GM21367 (cell line): ENCODE results near the gene NYNRIN.

ENCODE experiments used
- ATAC-seq: cut with Tn5 transposase; IDR thresholded peaks from one replicate; pipeline ENCODE4 v1.9.1; 2021; ENCODE audit not compliant: unreplicated experiment

The NYNRIN gene

DNA sequence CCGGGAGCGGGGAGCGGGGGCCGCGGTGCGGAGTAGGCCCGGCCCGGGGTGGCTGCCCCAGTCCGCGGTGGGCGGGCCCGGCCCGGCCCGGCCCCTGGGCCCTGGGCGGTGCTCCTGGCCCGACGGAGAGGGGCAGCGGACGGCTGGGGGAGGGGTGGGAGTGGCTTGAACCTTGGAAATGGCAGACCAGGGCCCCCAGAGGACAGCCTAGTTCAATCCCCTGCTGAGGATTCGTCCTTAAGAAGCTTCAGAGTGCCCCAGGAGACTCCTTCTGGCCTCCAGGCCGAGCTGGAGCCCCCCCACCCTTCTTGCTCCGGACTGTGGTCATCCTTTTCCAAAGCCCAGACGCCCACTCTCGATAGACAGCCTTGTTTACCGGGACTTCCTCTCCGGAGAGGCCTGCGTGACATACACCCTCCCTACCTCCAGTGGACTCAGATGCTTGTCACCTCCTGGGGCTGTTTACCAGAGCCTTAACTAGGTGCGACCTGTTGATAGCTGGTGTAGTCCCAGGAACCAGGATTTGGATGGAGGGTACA lies 31.4 kb downstream of the NYNRIN start:
- peak; percentile 42 for ATAC-seq

DNA sequence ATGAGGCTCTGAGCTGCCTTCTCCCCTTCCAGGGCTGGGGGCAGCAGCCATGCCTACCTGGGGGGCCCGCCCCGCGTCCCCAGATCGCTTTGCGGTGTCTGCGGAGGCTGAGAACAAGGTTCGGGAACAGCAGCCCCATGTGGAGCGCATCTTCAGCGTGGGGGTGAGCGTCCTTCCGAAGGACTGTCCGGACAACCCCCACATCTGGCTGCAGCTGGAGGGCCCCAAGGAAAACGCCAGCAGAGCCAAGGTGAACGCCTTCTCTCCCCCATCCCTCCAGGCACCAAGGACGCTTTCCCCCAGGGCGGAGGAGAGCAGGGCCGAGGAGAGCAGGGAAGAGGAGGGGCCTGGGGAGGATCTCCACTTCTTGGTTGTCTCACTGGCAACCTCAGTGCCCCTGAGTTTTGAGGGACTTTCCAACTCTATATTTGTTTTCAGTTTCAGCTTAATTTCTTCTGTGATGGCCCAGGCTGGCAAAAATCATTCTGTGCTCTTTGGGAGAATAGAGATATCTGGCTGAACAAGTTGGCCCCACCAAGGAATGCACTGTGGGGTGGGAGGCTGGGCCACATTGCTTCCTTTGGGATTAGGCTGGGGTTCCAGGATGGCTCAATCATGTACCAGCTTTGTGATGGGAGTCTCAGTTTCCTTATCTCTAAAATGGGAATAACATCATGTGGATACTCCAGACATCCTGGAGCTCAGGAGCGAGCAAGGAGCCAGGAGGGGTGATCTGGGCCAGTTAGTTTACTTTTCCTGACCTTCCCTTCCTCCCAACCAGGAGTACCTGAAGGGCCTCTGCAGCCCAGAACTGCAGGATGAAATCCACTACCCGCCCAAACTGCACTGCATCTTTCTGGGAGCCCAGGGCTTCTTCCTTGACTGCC lies 32.1 kb downstream of the NYNRIN start:
- no peak for ATAC-seq

DNA sequence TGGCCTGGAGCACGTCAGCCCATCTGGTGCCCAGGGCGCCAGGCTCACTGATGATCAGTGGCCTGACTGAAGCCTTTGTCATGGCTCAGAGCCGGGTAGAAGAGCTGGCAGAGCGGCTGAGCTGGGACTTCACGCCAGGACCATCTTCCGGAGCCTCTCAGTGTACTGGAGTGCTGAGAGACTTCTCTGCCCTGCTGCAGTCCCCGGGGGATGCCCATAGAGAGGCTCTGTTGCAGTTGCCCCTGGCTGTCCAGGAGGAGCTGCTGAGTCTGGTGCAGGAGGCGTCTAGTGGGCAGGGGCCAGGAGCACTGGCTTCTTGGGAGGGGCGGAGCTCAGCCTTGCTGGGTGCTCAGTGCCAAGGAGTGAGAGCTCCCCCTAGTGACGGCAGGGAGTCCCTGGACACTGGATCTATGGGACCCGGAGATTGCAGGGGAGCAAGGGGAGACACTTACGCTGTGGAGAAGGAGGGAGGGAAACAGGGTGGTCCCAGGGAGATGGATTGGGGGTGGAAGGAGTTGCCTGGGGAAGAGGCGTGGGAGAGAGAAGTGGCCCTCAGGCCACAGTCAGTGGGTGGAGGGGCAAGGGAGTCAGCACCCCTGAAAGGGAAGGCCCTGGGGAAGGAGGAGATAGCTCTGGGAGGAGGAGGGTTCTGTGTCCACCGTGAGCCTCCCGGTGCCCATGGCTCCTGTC lies 32.9 kb downstream of the NYNRIN start:
- peak; percentile 50 for ATAC-seq

DNA sequence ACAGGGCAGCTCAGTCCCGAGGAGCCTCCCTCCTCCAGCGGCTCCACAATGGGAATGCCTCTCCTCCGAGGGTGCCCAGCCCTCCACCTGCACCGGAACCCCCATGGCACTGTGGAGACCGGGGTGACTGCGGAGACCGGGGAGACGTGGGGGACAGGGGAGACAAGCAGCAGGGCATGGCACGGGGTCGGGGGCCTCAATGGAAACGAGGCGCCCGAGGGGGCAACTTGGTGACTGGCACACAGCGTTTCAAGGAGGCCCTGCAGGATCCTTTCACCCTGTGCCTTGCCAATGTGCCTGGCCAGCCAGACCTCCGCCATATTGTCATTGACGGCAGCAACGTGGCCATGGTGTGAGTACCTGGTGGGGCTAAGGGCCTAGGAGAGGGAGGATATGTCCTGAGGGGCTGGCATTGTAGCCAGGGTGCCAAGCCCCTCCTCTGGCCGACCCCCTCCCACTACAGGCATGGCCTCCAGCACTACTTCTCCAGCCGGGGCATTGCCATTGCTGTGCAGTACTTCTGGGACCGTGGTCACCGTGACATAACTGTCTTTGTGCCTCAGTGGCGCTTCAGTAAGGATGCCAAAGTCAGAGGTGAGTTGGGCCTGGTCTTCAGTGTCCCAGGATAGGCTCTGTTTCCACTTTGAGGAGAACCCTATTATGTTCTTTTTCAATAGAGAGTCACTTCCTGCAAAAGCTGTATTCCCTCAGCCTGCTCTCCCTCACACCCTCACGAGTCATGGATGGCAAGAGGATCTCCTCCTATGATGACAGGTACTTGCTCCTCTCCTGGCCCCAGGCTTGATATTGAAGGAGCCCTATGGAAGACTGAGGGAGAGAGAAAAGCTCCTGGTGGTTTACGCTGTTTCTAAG lies 33.7 kb downstream of the NYNRIN start:
- no peak for ATAC-seq

DNA sequence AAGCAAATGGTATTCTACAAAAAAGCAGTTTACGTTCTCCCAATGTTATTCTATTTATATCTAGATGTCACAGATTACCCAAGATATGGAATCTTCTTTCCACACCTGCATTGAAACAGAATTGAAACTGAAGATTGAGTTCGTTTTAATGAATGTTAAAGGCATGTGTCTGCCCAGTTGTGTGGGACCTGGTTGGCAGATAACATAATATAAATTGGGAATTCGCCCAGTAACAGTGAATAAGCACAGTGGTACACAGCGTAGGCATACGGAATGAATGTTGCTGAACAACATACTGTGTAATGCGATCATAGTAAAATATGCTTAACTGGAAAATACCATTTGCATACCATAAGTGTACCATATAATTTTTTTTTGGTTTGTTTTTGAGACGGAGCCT lies 35.2 kb downstream of the NYNRIN start:
- no peak for ATAC-seq

DNA sequence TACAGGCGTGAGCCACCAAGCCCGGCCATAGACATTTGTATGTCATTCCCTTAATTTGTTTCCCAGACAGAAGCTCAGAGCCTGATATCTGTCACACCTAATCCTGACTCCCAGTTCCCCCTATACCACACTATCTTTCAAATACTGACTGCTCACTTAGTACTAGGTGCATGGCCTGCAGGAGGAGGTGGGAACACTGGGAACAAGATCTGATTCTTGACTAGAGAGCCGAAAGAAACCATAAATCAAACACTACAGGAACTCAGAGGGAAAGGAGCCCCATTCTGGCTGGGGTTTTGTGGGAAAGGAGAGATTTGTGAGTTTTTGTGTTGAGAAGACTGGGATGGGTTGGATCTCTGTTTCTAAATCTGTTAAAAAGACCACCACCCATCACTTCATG lies 35.9 kb downstream of the NYNRIN start:
- no peak for ATAC-seq

DNA sequence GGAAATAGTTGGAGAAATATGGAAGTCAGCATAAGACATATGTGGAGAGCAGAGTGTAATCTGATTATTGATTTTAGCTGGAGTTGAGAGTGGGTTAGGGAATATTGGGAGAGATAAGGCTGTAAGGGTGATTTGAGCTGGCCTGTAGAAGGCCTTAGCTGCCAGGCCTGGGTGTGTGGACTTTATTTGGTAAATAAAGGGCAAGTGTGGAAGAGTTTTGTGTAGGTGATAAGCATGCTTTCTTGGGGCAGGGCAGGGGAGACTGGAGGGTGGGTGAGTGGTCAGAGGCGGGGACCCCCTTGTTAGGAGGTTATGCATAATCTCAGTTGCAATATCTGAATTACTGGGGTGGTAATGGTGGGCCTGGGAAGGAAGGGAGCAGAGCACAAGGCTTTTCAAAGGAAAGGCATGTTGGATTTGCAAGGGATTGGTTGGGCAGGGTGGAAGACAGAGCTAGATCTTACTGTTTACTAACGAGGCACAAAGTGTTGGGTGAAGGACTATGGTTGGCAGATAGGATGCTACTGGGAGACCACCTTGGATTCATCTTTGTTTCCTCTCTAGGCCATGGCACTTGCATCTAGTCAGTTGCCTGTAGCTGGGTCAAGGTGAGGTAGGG lies 36.5 kb downstream of the NYNRIN start:
- no peak for ATAC-seq

DNA sequence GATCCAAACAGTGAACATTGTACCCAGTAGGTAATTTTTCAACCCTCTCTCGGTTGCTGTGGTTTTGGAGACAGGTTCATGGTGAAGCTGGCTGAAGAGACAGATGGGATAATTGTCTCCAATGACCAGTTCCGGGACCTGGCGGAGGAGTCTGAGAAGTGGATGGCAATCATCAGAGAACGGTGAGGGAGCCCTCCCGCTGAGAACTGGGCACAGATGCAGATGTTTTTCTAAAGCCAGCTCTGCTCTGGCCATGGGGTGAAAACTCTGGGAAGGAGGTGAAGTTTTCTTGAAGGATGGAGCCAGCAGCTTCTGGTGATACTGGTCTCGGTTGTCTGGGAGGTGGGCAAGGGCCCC lies 37.2 kb downstream of the NYNRIN start:
- no peak for ATAC-seq

DNA sequence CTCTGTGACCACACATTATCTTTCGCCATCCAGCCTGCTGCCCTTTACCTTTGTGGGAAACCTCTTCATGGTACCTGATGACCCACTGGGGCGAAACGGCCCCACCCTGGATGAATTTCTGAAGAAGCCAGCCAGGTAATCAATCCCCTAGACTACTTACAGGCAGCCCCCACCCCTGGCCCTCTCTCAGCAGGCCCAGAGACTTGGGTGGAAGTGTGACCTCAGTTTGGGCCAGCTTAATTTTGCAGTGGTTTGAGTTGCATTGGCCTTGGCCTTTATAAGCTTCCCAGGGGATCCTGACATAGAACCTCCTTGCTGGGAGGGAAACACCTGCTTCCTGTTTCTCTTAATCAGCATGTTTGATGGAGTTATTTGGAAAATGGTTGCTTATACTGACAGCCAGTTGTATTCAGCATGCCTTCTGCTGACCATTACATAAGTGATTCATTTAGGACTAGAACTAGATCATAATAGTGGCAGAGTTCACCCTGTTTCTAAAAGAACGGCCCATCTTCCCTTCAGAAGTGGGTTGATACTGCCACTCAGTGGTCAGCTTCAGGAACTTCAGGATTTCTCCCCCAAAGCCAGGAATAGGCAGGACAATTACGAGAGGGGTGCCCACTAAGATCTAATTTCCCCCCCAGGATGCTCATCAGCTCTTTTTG lies 37.7 kb downstream of the NYNRIN start:
- ATAC-seq: no peak

DNA sequence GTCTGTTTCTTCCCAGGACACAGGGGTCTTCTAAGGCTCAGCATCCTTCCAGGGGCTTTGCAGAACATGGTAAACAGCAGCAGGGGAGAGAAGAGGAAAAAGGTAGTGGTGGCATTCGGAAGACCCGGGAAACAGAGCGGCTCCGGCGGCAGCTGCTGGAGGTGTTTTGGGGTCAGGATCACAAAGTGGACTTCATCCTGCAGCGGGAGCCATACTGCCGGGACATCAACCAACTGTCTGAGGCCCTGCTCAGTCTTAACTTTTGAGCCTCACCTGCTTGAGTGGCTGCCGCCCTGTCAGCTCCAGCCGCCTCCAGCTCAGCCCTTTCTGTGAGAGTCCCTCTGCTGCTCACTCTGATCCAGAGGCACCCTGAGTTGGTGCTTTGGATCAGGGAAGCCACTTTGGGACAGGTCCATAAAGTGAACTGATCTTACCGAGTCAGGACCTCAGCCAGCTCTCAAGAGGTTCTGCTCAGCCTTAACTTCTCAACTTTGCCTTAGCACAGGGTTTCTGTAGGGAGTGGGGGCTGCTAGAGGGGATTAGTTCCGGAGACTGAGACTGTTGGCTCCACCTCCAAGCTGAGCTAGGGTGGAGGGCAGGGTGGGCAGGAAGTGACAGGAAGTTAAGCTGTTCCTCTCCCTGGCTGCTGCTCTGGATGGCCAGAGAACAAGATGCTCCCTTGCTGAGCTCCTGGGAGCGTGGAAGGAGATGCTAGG lies 38.4 kb downstream of the NYNRIN start:
- ATAC-seq: no peak

DNA sequence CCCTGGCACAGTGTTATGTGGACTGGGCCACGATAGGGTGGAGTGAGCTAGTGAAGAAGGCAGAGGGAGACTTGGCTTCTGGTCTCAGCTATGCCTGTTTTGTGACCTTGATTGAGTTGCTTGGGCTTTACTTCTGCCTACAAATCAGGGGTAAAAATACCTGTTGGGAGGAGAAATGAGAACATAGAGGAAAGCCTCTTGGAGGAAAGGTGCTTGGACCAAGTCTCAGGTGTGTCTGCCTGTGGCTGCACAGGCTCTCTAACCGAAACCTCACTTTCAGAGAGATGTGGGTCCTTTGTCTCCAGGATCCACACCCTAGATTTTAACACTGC lies 38.9 kb downstream of the NYNRIN start:
- ATAC-seq: no peak

DNA sequence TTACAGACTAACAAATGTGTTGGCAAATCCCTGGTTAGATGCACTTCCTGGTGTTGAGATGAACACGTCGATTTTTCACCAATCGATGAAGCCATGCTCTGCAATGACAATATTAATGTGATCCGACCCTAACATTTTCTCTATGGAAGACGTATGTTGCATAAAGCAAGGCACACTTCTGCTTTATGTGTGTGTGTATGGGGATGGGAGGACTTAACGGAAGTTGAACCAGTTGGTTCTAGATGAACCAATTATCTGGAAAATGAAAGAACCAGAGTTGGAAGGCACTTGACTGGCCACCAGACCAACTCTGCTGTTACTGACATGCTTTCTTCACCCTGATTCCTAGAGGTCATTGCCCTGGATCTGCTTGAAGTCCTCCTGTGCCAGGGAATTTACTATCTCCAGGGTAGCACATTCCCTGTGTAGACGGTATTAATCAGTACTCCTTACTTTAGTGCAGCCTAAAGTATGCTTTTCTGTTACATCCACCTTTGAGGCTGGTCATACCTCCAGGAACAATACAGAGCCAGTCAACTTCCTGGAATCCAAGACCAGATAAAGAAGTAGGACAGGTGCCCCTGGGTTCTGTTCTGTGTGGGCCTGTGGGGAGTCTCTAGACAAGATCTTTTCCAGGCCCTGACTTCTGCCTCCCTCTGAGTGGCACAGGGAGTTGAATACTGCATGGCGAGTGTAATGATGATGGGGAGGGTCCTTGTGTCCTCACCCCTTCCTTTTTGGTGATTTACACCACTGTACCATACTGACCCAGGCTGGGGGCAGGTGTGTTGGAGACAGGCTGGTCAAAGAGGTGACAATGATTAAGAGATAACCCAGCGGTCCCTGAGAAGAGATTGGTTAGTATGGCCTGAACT lies 39.7 kb downstream of the NYNRIN start:
- ATAC-seq: no peak

DNA sequence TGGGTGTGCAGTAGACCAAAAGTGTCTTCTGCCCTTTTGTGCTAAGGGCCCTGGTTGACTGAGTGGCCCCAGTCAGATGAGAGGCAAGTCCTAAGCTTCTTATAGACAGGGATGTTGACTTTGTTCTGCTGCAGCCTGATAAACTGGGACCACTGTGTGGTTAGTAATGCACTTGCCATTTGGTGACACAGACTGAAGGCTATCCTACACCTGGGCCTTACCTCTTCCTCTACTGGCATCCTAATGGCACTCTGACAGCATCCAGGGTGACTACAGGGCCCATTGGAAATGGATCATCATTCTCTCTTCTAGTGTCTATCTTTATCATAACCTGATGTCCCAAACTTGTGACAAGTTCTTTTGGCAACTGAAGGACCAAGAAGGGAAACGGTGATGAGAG lies 40.5 kb downstream of the NYNRIN start:
- no peak for ATAC-seq

DNA sequence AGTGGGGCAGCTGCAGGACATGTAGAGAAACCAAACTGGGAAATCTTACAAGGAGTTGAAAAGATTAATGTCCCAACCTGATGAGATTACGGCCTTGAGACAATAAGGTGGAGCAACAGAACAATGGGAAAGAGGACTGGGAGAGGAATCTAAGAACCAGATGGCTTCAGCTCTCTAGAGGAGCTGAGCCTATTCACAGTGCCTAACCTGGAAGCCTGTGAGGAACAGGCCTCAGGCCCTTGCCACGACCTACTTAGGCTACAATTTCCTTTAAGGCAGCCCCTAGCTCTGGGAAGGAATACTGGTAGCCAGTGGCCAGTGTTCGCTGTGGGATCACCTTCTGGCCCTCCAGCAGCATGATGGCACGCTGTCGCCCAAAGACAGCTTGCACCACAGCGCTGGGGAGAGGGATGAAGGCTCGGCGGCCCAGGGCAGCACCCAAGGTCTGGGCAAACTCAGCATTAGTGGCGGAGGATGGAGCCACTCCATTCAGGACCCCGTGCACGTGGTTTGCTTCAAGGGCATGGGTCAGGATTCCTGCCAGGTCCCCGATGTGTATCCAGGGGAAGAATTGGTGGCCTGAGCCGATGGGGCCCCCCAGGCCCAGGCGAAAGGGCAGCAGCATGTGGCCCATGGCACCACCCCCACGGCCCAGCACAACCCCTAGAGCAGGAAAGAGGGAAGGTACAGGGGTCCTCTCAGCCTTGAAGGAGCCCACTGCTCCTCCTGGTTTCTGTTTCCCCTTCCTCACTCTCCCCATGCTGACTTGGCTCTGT lies 41.2 kb downstream of the NYNRIN start:
- no peak for ATAC-seq

DNA sequence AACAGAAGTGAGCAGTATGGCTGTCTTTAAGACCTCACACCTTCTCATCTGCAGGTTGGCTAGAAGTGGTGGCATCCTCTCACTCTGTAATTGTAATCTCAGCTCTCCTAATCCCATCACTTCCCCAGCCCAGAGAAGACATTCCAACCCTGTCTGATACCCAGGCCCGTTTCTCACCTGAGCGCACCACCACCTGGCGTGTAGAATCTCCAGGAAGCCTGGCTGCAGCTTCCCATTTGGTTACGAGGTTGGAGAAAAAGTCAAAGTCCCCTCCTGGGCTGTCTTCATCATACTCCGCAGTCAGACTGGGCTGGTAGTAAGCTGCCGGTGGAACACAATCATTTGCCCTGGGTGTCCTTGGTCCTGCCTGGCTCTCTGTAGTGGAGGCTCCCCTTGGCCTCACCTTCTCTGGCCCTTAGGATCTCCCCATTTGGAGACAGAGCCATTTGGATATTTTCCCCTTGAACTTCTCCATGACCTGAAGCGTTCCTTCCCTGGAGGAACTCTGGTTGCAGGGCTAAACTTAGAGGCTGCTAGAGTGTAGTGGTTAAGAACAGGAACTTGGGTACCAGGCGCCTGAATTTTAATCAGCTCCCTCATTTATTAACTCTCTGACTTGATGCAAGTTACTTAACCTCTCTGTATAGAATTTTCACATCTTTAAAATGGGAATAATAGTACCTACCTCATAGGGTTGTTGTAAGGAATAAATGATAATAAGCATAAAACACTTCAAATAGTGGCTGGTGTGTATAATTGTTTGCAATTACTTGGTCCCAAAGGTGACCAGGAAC lies 42.0 kb downstream of the NYNRIN start:
- no peak for ATAC-seq

DNA sequence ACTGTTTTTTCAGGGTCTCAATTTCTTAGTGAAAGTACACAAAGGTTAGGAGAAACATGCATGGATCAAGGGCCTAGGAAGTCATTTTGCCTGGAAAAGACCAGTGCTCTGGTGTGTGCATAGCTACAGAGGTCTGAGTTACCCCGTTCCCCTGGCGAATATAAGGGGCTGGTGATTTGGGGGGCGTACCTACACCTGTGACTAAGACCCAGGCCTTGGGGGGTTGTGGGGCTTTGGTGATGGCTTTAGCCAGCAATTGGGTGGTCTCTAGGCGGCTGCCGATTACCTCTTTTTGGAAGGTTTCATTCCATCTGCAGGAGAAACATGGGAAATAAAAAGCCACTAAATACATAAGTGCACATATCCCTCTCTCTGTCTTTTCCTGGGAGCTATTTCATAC lies 42.7 kb downstream of the NYNRIN start:
- no peak for ATAC-seq

DNA sequence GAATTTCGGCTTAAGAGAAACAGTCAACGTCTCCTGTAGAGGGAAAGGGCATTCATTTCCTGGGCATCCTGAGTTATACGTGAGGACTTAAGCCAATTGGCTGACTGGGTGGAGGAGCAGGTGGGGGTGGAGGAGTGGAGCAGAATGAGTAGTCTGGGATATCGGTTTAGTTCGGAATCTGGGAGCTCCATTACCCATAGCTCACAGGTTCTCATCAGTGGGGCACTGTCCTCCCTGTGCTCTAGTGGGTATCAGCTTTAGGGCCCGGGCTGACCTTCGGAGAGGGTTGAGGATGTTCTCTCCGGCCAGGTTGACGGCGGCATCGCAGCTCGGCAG lies 43.1 kb downstream of the NYNRIN start:
- ATAC-seq: no peak
